Measurements from ENCODE around the gene SF3B3.

Gene SF3B3

GRCh38 chr16:70520612-70521297, 2.9 kb upstream of the SF3B3 start:
- peak; percentile 90 for DNase-seq (ENCODE audit: low read depth)
- peak overlapping the region; percentile 41 for H3K4me3 ChIP-seq (ENCODE audit: low read depth, low read length)

GRCh38 chr16:70522216-70523075, 1.2 kb upstream of the SF3B3 start:
- DNase-seq (ENCODE audit: low read depth): peak; percentile 40
- TF ChIP-seq MYC (IDR thresholded peaks at IDR 0.05; ENCODE audit: low read depth, low read length) (no peak), POLR2A (IDR thresholded peaks at IDR 0.05; ENCODE audit: extremely low read depth, insufficient read length) (no peak), MAX (IDR thresholded peaks at IDR 0.05; ENCODE audit: low read depth, low read length) (no peak)
- TF ChIP-seq, protein P1, sequence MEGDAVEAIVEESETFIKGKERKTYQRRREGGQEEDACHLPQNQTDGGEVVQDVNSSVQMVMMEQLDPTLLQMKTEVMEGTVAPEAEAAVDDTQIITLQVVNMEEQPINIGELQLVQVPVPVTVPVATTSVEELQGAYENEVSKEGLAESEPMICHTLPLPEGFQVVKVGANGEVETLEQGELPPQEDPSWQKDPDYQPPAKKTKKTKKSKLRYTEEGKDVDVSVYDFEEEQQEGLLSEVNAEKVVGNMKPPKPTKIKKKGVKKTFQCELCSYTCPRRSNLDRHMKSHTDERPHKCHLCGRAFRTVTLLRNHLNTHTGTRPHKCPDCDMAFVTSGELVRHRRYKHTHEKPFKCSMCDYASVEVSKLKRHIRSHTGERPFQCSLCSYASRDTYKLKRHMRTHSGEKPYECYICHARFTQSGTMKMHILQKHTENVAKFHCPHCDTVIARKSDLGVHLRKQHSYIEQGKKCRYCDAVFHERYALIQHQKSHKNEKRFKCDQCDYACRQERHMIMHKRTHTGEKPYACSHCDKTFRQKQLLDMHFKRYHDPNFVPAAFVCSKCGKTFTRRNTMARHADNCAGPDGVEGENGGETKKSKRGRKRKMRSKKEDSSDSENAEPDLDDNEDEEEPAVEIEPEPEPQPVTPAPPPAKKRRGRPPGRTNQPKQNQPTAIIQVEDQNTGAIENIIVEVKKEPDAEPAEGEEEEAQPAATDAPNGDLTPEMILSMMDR (IDR thresholded peaks at IDR 0.05; ENCODE audit: low read depth, low read length): no peak
- peak overlapping the region; percentile 81 for H3K4me3 ChIP-seq (ENCODE audit: low read depth, low read length)

More at GRCh38 chr16:70520612-70521297, 2.9 kb upstream of the SF3B3 start:
- no peak for TF ChIP-seq MYC (IDR thresholded peaks at IDR 0.05; ENCODE audit: low read depth, low read length)

DNA sequence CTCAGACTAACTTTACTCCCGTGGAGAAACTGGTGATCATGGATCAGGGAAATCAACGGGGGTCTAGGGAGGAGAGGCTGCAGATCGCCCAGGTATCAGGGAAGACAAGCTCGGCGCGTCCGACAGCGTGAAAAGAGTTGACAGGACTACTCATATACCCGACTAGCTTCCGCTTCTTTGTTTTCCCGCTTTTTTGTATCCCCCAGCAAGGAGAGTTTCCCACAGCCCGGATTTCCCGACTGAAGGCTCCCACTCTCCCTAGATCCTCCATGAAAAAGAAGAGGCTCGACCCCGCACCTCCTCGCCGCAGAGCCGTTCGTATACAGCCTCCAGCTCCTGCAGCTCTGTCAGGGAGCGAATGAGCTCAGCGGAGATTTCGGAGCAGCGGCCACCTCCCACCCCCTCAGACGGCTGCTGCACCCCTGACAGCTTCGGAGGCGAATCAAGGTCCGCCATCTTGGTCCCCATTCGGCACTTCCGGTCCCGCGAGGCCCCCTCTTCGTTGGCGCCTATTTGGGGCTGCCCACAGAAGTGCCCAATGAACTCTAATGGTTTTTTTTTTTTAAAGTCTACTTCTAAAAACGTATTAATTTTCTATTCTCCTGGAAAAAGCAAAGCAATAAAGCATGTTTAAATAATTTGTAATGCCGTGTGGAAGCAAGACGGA, 407 bp upstream of the SF3B3 start, which contains the start of gene COG4:
TSS of gene COG4 (minus strand) at position 479 of the 667 bp plus-strand sequence. CDS start at position 468, 11 bp downstream.
- peak within 1 kb of the TSS; percentile 81 for H3K4me3 ChIP-seq (ENCODE audit: low read depth, low read length)
- DNase-seq (ENCODE audit: low read depth): peak; percentile 94
- TF ChIP-seq, protein P1 (IDR thresholded peaks at IDR 0.05; ENCODE audit: low read depth, low read length): no peak
- no peak for TF ChIP-seq POLR2A (IDR thresholded peaks at IDR 0.05; ENCODE audit: extremely low read depth, insufficient read length)
- no peak for TF ChIP-seq MYC (IDR thresholded peaks at IDR 0.05; ENCODE audit: low read depth, low read length)
- TF ChIP-seq MAX (IDR thresholded peaks at IDR 0.05; ENCODE audit: low read depth, low read length): no peak

DNA sequence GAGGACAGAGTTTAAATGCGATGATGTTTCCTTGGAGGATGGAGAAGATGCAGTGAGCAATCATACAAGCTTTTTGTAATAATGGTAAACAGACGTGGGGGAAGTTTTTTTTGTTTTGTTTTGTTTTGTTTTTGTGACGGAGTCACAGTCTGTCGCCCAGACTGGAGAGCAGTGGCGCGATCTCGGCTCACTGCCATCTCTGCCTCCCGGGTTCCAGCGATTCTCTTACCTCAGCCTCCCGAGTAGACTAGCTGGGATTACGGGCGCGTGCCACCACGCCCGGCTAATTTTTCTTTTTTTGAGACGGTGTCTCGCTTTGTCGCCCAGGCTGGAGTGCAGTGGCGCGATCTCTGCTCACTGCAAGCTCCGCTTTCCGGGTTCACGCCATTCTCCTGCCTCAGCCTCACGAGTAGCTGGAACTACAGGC, 796 bp downstream of the SF3B3 start:
- peak overlapping the region; percentile 81 for H3K4me3 ChIP-seq (ENCODE audit: low read depth, low read length)
- DNase-seq (ENCODE audit: low read depth): peak; percentile 35

DNA sequence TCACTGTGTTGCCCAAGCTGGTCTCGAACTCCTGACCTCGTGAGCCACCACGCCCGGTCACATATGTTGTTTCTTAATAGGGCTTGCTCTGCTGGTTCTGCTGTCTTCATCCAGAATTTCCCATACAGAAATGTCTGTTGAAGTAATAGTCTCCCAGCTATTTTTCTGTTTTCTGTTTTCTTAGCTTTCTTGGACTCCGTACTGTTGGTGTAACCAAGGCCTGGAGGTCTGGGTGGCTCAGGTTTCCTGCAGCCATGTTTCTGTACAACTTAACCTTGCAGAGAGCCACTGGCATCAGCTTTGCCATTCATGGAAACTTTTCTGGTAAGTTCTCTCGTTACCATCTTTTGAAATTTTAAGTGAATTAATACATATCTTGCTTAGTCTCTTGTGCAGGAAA, 2.8 kb downstream of the SF3B3 start:
- TF ChIP-seq MAX (IDR thresholded peaks at IDR 0.05; ENCODE audit: low read depth, low read length) (no peak), POLR2A (IDR thresholded peaks at IDR 0.05; ENCODE audit: extremely low read depth, insufficient read length) (no peak), MYC (IDR thresholded peaks at IDR 0.05; ENCODE audit: low read depth, low read length) (no peak)
- TF ChIP-seq, protein P1 (IDR thresholded peaks at IDR 0.05; ENCODE audit: low read depth, low read length): no peak
- H3K4me3 ChIP-seq (ENCODE audit: low read depth, low read length): peak overlapping the region; percentile 81
- DNase-seq (ENCODE audit: low read depth): peak; percentile 18

GRCh38 chr16:70527315-70527996, 3.8 kb downstream of the SF3B3 start:
- H3K4me3 ChIP-seq (ENCODE audit: low read depth, low read length): peak overlapping the region; percentile 81
- DNase-seq (ENCODE audit: low read depth): no peak
- TF ChIP-seq MYC (IDR thresholded peaks at IDR 0.05; ENCODE audit: low read depth, low read length) (no peak), POLR2A (IDR thresholded peaks at IDR 0.05; ENCODE audit: extremely low read depth, insufficient read length) (no peak), MAX (IDR thresholded peaks at IDR 0.05; ENCODE audit: low read depth, low read length) (no peak)
- TF ChIP-seq, protein P1 (IDR thresholded peaks at IDR 0.05; ENCODE audit: low read depth, low read length): no peak
